ENCODE data around the gene MYZAP.

Gene MYZAP

DNA sequence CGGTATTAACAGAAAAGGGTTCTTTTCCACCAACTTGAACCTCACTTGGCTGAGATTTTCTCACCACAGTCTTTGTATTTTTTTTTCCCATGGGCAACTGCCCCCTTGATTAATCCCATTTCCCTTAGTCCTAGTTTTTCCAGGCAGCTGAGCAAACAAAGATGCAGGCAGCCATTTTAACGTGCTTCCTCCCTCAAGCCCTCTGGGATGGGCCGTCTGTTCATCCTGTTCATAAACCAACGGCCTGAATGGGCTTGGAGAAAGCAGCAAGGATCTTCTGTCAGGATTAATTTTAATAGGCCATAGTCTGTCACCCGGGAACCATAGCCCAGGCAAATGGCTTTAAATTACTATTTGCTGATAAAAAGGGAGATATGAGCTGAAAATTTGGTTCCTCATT lies 104.4 kb downstream of the MYZAP start:
- DNase-seq (ENCODE audit: low spot score): no peak

GRCh38 chr15:57697588-57697987 lies 105.9 kb downstream of the MYZAP start:
- DNase-seq (ENCODE audit: low spot score): no peak

- DNase-seq (ENCODE audit: low spot score): no peak
Observed at GRCh38 chr15:57698243-57698642, 106.5 kb downstream of the MYZAP start.

GRCh38 chr15:57698991-57699390 lies 107.3 kb downstream of the MYZAP start:
- DNase-seq (ENCODE audit: low spot score): no peak

DNA sequence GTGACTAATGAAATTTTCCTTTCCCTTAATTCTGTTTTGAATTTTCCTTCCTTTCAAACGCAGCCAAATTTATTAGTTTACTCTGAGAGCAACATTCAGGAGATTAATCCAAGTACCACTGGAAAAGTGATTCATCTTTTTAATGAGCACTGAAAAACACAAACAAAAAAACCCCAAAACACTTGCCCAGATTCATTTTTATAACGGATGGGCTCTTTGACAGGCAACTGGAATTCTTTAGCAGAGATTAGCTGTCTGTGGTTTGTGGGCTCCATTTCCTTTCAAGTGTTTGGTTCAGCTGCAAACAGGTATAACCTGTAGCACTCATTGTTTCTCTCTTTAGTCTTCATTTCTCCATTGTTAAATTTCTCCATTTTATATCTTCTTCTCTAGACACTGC lies 111.7 kb downstream of the MYZAP start:
- DNase-seq (ENCODE audit: low spot score): no peak

GRCh38 chr15:57704441-57704840 lies 112.7 kb downstream of the MYZAP start:
- DNase-seq (ENCODE audit: low spot score): no peak

DNA sequence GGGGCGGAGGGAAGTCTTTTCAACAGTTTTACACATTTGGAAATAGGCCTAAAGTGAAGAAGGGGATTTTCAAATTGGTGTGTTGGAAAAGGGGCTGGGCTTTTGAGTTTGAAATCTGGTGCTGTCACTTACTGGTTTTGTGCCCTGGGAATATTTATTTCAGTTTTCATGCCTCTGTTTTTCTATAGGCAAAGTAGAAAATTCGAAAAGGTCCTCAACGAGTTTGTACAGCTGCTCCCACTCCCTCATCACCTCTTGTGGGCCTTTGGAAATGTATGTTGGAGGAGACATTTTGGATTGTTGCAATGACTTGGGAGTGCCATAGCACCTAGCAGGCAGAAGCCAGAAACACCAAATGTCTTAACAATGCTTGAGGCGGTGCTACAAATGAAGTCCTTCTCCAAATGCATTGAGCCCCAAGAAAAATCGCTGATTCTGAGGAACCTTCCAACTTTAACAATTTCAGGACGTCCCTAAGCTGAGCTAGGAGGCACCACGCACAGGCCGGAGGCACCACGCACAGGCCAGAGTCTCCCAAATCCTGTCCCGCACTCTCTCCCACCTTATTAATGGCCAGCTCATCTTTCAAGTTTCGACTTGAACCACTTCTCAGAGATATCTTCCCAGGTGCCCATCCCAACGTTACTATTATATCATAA lies 114.2 kb downstream of the MYZAP start:
- no peak for DNase-seq (ENCODE audit: low spot score)

DNA sequence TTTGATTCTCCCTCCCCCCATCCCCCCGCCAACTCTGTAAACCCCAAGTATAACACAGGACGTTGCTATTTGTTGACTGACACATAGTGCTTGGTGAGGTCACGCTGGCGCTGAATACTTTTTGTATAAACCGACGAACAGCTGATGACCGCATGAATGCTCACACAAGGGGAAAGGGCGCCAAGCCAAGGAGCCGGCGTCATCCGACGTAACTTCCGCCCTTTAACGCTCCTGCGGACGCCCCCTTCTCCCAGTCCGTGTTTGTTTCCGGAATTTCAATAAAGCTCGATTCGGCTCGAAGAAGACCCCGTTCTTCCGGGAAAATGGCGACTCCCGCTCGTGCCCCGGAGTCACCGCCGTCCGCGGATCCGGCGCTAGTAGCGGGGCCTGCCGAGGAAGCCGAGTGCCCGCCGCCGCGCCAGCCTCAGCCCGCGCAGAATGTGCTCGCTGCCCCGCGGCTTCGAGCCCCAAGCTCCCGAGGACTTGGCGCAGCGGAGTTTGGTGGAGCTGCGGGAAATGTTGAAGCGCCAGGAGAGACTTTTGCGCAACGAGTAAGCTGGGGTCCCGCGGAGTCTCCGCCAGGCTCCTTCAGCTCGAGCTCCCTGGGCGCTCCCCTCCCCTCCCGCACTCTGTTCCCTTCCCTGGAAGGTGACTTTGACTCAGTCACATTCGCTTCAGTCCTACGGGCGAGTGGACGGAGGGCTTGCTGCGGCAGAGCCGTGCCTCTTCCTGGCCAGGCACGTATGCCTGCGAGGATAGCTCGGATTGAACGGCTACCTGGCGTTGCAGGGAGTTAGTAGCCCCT lies 114.9 kb downstream of the MYZAP start, which contains the start of gene POLR2M:
TSS of gene POLR2M (plus strand) at position 310 of the 805 bp plus-strand sequence. CDS start at position 439, 129 bp downstream.
- peak; percentile 98 for DNase-seq (ENCODE audit: low spot score)

- no peak for DNase-seq (ENCODE audit: low spot score)
Observed at GRCh38 chr15:57708047-57708446, 116.3 kb downstream of the MYZAP start.

DNA sequence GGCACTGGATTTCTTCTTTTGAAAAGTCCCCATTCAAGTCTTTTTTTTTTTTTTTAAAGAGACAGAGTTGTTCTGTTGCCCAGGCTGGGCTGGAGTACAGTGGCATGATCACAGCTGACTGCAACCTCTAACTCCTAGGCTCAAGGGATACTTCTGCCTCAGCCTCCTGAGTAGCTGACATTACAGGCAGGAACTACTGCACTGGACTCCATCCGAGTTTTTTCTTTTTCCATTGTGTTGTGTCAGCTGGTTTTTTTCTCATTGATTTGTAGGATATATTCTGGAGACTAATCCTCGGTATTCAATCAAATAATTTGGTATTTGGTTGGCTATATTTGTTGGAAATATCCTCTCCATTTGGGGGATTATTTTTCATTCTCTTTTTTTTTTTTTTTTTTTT lies 126.6 kb downstream of the MYZAP start:
- DNase-seq (ENCODE audit: low spot score): no peak

GRCh38 chr15:57720867-57721266 lies 129.2 kb downstream of the MYZAP start:
- no peak for DNase-seq (ENCODE audit: low spot score)

GRCh38 chr15:57726411-57726810 lies 134.7 kb downstream of the MYZAP start:
- DNase-seq (ENCODE audit: low spot score): no peak

GRCh38 chr15:57727031-57727430 lies 135.3 kb downstream of the MYZAP start:
- no peak for DNase-seq (ENCODE audit: low spot score)

- no peak for DNase-seq (ENCODE audit: low spot score)
Observed at GRCh38 chr15:57728436-57728835, 136.7 kb downstream of the MYZAP start.

DNA sequence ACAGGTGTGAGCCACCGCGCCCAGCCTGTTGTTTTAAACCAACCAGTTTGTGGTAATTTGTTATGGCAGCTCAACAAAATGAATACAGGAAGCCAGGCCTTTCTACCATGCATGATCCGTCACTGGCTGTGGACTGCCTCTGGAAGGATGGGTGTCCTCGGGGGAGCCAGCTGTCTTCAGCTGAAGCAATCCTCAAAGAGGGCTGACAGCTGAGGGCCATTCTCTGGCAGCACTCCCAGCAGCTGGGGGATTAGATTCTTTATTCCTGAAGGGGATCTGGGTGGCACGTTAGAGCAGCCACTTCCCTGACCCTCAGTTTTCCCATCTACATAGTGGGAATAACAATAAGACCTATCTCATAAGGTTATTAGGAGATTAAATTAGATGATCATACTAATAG lies 139.2 kb downstream of the MYZAP start:
- no peak for DNase-seq (ENCODE audit: low spot score)

DNA sequence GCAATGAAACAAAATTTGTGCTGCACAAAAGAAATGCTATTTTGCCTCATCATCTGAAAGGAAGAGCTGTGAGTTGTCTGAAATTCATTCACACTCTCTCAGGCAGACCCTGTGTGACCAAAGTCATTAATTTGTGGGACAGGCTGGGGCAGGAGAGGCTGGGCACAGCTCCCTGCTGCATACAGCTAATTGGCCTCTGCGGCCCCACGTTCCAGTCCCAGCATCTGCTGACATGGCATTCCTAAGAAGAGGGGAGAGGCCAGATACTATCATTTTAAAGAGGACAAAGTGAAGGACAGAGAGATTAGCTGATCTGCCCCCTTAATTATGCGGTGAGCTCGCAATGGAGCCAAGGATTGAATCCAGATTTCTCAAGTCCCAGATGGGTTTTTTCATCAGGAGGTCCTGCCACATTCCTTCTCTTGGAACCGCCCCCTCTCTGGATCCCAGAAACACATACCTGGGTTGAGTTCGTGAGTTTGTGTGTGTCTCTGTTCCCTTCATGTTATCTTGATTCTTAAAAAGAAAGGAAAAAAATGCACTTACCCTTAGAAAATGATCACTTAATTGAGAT lies 139.9 kb downstream of the MYZAP start:
- no peak for DNase-seq (ENCODE audit: low spot score)

DNA sequence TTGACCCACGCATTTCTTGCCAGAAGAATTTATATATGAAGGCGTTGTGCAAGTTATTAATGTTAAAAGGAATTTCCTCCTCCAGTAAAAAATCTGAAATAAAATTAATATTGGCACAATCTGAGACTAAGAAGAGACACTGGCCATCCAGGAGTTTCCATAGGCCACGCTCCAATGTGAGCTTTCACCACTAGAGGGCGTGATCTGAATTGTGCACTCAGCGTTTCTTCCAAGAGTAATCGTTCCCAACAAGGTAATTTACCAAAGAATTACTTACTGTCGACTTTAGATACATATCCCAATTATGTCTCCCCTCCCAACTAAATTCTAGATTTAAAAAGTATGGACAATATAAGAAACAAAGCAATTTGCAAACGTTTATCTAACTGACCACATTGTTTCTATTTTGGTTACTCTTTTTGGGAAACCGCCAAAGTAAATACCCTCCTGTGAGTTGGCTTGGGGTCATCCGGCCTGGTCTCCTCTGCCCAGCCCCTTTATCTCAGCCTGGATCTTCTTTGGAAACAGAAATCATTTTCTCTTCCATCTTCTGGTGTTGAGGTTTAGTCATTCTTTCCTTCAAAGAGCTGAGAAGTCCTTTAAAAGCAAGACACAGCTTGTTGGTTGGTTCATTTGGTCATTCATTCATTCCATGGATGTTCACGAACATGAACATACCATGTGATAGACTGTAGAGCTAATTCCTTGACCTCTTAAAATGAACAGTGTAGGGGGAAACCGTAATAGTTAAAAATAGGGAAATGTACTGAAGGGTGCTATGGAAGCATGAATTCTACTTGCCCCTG lies 141.0 kb downstream of the MYZAP start:
- DNase-seq (ENCODE audit: low spot score): peak; percentile 68

DNA sequence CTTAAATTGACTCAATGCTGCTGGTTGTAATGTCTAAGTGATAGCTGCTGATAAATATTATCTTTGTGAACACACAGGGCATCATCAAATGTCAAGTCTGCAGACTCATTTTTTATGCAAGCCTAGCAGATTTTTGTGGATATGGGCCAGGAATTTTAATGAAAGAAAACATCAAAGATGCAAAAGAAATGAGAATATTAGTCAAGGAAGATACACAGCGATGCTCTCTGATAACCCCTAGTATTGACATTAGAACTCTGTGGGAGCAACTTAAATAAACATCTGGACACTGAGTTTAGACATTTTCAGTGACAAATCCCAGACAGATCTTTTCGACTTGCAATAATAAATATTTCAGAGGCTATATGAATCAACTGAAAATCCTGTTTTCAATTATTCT lies 143.2 kb downstream of the MYZAP start:
- no peak for DNase-seq (ENCODE audit: low spot score)
